PC-3 (cell line): ENCODE data around the gene CIB4. TPM values are rescaled to one million over a fixed set of nuclear protein-coding genes. Genes with fewer than 3 reads are reported as not detected.

Experiments
- ATAC-seq: fragments of 200-7000 bp; cut with Tn5 transposase; 2 replicates; pipeline ENCODE4 v1.9.1; 2020; ENCODE audit warnings: mild to moderate bottlenecking, moderate library complexity
- BruUV-seq: library from RNA; stranded (reverse); fragments of 400-500 nt; replicated peaks from 2 replicates; lab custom pipeline; 2021; lab: Mats Ljungman, UMichigan
- CTCF ChIA-PET: fragments of 300-600 bp; sonication (Branson Sonifier 250); formaldehyde crosslinking; loops from one replicate; lab custom pipeline; 2022; ENCODE audit warnings: antibody characterized with exemption; lab: Charles Lee
- POLR2A ChIA-PET: fragments of 300-600 bp; sonication (Branson Sonifier 250); formaldehyde crosslinking; loops from one replicate; lab custom pipeline; 2022; ENCODE audit warnings: antibody characterized with exemption; ENCODE audit not compliant: unreplicated experiment; lab: Charles Lee
- DNase-seq: peaks from one replicate; pipeline ENCODE4 v3.0.0-alpha.2; 2015
- H2AFZ ChIP-seq: fragments of 300-600 bp; sonication (generic); 2 replicates; pipeline ENCODE4 v1.6.0; 2016; ENCODE audit warnings: antibody characterized with exemption, low read length
- H3F3A ChIP-seq: fragments of 300-600 bp; sonication (generic); one replicate; pipeline ENCODE4 v1.6.0; 2017; ENCODE audit warnings: antibody characterized with exemption, low read length, control low read depth, mild to moderate bottlenecking; ENCODE audit not compliant: unreplicated experiment
- H3K27ac ChIP-seq: fragments of 300-600 bp; sonication (generic); 2 replicates; pipeline ENCODE4 v1.5.1; 2016; ENCODE audit warnings: mild to moderate bottlenecking, low read length
- H3K27me3 ChIP-seq: fragments of 300-600 bp; sonication (generic); 2 replicates; pipeline ENCODE4 v1.6.1; 2016; ENCODE audit warnings: low read length, mixed read lengths
- H3K36me3 ChIP-seq: fragments of 300-600 bp; sonication (generic); 2 replicates; pipeline ENCODE4 v1.6.1; 2016; ENCODE audit warnings: low read depth, mixed run types, low read length, mixed read lengths
- H3K4me1 ChIP-seq: fragments of 300-600 bp; sonication (generic); 2 replicates; pipeline ENCODE4 v1.5.1; 2016; ENCODE audit warnings: low read length; ENCODE audit not compliant: insufficient read depth
- H3K4me2 ChIP-seq: fragments of 300-600 bp; sonication (generic); 2 replicates; pipeline ENCODE4 v1.6.0; 2016; ENCODE audit warnings: low read length
- H3K4me3 ChIP-seq: fragments of 300-600 bp; sonication (generic); 2 replicates; pipeline ENCODE4 v1.5.1; 2016; ENCODE audit warnings: mild to moderate bottlenecking, low read length, mixed read lengths
- H3K79me2 ChIP-seq: fragments of 300-600 bp; sonication (generic); 2 replicates; pipeline ENCODE4 v1.6.1; 2017; ENCODE audit warnings: low read length, mixed read lengths
- H3K9ac ChIP-seq: fragments of 300-600 bp; sonication (generic); 2 replicates; pipeline ENCODE4 v1.6.0; 2016; ENCODE audit warnings: mild to moderate bottlenecking, low read length
- H3K9me2 ChIP-seq: fragments of 300-600 bp; sonication (generic); replicated peaks from 2 replicates; pipeline ENCODE4 v1.6.1; 2016; ENCODE audit warnings: mixed run types, low read length, mixed read lengths
- H3K9me3 ChIP-seq: fragments of 300-600 bp; sonication (generic); 2 replicates; pipeline ENCODE4 v1.6.1; 2016; ENCODE audit warnings: low read length, mixed read lengths
- H4K20me1 ChIP-seq: fragments of 300-600 bp; sonication (generic); 2 replicates; pipeline ENCODE4 v1.6.1; 2016; ENCODE audit warnings: low read length, mixed read lengths
- EZH2 ChIP-seq: fragments of 300-600 bp; sonication (generic); IDR thresholded peaks from one replicate; pipeline ENCODE4 v1.6.1; 2017; ENCODE audit warnings: antibody characterized with exemption, mild to moderate bottlenecking, low read length; ENCODE audit not compliant: unreplicated experiment
- EZH2phosphoT487 ChIP-seq: fragments of 300-600 bp; sonication (generic); IDR thresholded peaks from 2 replicates; pipeline ENCODE4 v1.6.1; 2018; ENCODE audit warnings: mild to moderate bottlenecking, antibody characterized with exemption, low read length, borderline replicate concordance
- intact Hi-C: fragments of 100-400 bp; cut with micrococcal nuclease; formaldehyde crosslinking; loops from 2 replicates; pipeline ENCODE4 v1.9.0; 2023
- total RNA-seq: library from RNA; depleted of rRNA; stranded (reverse); fragments of >200 nt; gene quantifications from 2 replicates; pipeline ENCODE4 v1.2.3, GENCODE V29; 2014
- TF ChIP-seq, protein P1 (sequence below): fragments of 300-600 bp; sonication (generic); conservative IDR thresholded peaks from 2 replicates; pipeline ENCODE4 v1.5.1; 2017; ENCODE audit warnings: antibody characterized with exemption, low read depth, mild to moderate bottlenecking, low read length

CIB4 gene
- total RNA-seq, 1 experiment from 2014 or later: not detected

DNA sequence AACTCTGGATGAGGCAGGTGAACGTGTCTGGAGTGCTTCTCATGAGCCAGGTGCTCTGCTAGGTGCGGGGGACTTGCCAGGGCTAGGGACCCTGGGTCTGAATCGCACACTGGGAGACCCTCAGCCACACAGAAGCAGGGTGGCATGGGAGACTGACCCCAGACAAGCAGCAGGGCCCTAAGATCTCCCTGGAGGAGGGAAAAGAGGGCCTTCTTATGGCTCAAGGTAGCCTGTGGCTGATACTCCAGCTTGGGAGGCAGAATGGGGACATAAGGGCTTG, 12.8 kb upstream of the CIB4 start:
- Histone ChIP-seq H3K9me3 (no peaks in the 10 kb centered on the region), H3K4me3 (no peak overlapping the region), H3K9ac (no peak overlapping the region), H3K4me2 (no peak overlapping the region), H3K27me3 (peaks cover 28% of the 10 kb centered on the region), H3K4me1 (no peaks in the 10 kb centered on the region), H4K20me1 (no peaks in the 10 kb centered on the region), H3K36me3 (no peaks in the 10 kb centered on the region), H3F3A (no peaks in the 10 kb centered on the region), H3K79me2 (no peaks in the 10 kb centered on the region), H2AFZ (no peak overlapping the region), H3K9me2 (no peaks in the 10 kb centered on the region), H3K27ac (no peak overlapping the region)
- ChIA-PET POLR2A (no interaction called here), CTCF (no interaction called here)
- intact Hi-C loops: no loop called here
- TF ChIP-seq EZH2 (no peak), EZH2phosphoT487 (no peak)
- TF ChIP-seq, protein P1, sequence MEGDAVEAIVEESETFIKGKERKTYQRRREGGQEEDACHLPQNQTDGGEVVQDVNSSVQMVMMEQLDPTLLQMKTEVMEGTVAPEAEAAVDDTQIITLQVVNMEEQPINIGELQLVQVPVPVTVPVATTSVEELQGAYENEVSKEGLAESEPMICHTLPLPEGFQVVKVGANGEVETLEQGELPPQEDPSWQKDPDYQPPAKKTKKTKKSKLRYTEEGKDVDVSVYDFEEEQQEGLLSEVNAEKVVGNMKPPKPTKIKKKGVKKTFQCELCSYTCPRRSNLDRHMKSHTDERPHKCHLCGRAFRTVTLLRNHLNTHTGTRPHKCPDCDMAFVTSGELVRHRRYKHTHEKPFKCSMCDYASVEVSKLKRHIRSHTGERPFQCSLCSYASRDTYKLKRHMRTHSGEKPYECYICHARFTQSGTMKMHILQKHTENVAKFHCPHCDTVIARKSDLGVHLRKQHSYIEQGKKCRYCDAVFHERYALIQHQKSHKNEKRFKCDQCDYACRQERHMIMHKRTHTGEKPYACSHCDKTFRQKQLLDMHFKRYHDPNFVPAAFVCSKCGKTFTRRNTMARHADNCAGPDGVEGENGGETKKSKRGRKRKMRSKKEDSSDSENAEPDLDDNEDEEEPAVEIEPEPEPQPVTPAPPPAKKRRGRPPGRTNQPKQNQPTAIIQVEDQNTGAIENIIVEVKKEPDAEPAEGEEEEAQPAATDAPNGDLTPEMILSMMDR: no peak
- no peak for DNase-seq
- no TSS peak for BruUV-seq
- ATAC-seq: no peak

DNA sequence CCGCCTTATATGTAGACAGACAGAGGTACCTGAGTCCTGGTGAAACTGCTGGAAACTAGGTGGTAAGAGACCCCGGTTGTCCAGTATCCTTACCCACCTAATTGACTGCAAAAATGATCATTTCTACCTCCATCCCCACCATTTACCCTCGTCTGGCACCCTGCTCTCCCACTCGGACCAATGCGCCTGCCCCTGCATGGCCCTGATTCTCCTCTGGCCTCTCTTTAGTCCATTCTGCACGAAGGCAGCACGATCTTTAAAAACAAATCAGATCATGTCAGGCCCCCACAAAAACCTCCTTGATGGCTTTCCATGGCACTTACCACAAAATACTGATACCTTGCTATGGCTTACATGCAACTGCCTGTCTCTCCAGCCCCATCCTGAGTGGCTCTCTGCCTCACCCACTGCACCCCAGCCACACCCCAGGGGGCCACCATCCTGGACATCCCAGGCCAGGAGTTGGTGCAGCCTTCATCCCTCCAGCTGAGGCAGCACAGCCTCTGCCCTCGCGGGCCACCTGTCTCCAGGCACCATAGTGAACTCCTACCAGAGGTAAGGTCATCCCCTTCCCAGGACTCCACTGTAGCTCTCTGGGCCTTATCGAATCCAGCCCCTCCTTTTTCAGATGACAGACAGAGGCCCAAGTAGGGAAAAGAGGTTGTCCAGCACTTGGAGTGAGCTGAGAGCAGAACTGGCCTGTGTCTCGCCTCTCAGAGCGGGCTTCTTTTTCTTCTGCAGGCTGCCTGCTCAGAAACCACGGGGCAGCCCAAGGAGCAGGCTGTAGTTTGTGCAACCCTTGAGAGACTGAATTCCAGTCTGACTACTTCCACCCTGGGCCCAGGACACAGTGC, 12.3 kb upstream of the CIB4 start:
- no peaks in the 10 kb centered on the region for H4K20me1 ChIP-seq
- no peak overlapping the region for H2AFZ ChIP-seq
- no peaks in the 10 kb centered on the region for H3K36me3 ChIP-seq
- H3K9me3 ChIP-seq: no peaks in the 10 kb centered on the region
- H3K27me3 ChIP-seq: peaks cover 24% of the 10 kb centered on the region
- H3K4me3 ChIP-seq: no peak overlapping the region
- H3K4me2 ChIP-seq: no peak overlapping the region
- CTCF ChIA-PET: no interaction called here
- ATAC-seq: no peak
- POLR2A ChIA-PET: no interaction called here
- no peak for DNase-seq
- BruUV-seq: no TSS peak
- H3K27ac ChIP-seq: no peak overlapping the region
- H3K79me2 ChIP-seq: no peaks in the 10 kb centered on the region
- no peaks in the 10 kb centered on the region for H3K9me2 ChIP-seq
- H3K9ac ChIP-seq: no peak overlapping the region
- TF ChIP-seq, protein P1: no peak
- no peaks in the 10 kb centered on the region for H3K4me1 ChIP-seq
- H3F3A ChIP-seq: no peaks in the 10 kb centered on the region
- intact Hi-C loops: no loop called here

DNA sequence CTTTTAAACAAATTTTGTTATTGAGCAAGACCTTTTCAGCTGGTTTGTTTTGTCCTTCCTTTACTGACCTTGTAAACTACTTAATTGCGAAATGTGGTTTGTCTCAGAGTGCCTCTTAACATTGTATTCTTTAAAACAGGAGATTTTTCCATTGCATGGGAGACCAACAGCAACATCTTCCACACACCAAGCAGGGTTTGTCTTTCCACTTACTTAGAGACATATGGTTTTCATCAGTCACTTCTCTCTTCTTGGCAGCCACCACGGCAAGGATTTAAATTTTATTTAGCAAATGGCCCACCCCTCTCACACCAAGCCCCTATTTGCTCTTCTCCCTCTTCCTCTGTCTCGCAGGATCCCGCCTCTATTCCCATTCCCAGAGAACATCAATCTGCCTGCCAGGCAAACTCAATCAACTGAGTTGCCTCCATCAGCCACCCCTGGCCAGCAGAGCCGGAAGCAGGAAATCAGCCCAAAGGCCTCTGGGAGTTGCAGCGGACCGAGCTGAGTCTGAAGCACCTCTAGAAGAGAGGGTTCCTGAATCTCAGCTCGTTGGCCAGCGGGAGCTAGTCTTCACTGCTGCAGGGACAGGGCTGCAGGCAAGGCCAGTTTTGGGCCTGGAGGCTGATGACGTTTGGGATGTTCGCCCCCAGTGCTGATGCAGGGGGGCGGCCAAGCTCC, 11.3 kb upstream of the CIB4 start:
- intact Hi-C loops: no loop called here
- POLR2A ChIA-PET: no interaction called here

More for the DNA sequence above, 11.3 kb upstream of the CIB4 start:
- CTCF ChIA-PET: no interaction called here
- no peak overlapping the region for H3K27ac ChIP-seq
- H3K9ac ChIP-seq: no peak overlapping the region
- H2AFZ ChIP-seq: no peak overlapping the region
- H3K9me3 ChIP-seq: no peaks in the 10 kb centered on the region
- H3K4me1 ChIP-seq: no peaks in the 10 kb centered on the region
- ATAC-seq: no peak
- TF ChIP-seq, protein P1: no peak
- TF ChIP-seq EZH2phosphoT487 (no peak), EZH2 (no peak)
- H3K27me3 ChIP-seq: peaks cover 27% of the 10 kb centered on the region
- no peaks in the 10 kb centered on the region for H3K36me3 ChIP-seq
- no peak overlapping the region for H3K4me2 ChIP-seq
- no peak for DNase-seq
- H4K20me1 ChIP-seq: no peaks in the 10 kb centered on the region
- H3K9me2 ChIP-seq: no peaks in the 10 kb centered on the region
- no peaks in the 10 kb centered on the region for H3F3A ChIP-seq
- H3K4me3 ChIP-seq: no peak overlapping the region
- BruUV-seq: no TSS peak
- no peaks in the 10 kb centered on the region for H3K79me2 ChIP-seq
